HCT116 (cell line): Measurements from ENCODE around the gene CSNK1G2. TPM values are rescaled to one million over a fixed set of nuclear protein-coding genes. Genes with fewer than 3 reads are reported as not detected.

ENCODE experiments used
- ATAC-seq: fragments of 200-7000 bp; cut with Tn5 transposase; 2 replicates; pipeline ENCODE4 v1.9.1; 2020; ENCODE audit warnings: mild to moderate bottlenecking, moderate library complexity
- BruUV-seq: library from RNA; stranded (reverse); fragments of 400-500 nt; replicated peaks from 2 replicates; lab custom pipeline; 2021; lab: Mats Ljungman, UMichigan
- CTCF ChIA-PET: fragments of 300-600 bp; sonication (Branson Sonifier 250); formaldehyde crosslinking; loops from one replicate; lab custom pipeline; 2021; ENCODE audit warnings: antibody characterized with exemption; lab: Charles Lee
- POLR2A ChIA-PET: fragments of 300-600, 350-600 bp; sonication (Branson Sonifier 250); formaldehyde crosslinking; loops from one replicate; lab custom pipeline; 2021; ENCODE audit warnings: antibody characterized with exemption; lab: Charles Lee
- RAD21 ChIA-PET, 2 experiments: fragments of 300-600 bp; sonication (Branson Sonifier 250); formaldehyde crosslinking; loops; one replicate each; lab custom pipeline; 2023; ENCODE audit warnings: low total read pairs in 2 of 2; ENCODE audit not compliant: uncharacterized antibody in 2 of 2, unreplicated experiment in 2 of 2, low non-redundant PET in 1 of 2; lab: Charles Lee
- DNase-seq: peaks from one replicate; pipeline ENCODE4 v3.0.0-alpha.2; 2010; ENCODE audit warnings: low read depth, low spot score
- H2AFZ ChIP-seq: fragments of 200-600 bp; shearing (Covaris generic), sonication (generic); 2 replicates; pipeline ENCODE4 v1.6.1; 2017; ENCODE audit warnings: low read depth, mixed run types, mixed read lengths, antibody characterized with exemption, low read length; ENCODE audit not compliant: poor library complexity, severe bottlenecking
- H3K27ac ChIP-seq: 2 replicates; pipeline ENCODE4 v1.5.1; 2012; ENCODE audit warnings: low read depth, low read length
- H3K27me3 ChIP-seq: fragments of 200-600 bp; sonication (generic); 2 replicates; pipeline ENCODE4 v1.6.1; 2016; ENCODE audit warnings: mixed run types, low read length, mixed read lengths; ENCODE audit not compliant: insufficient read depth
- H3K36me3 ChIP-seq, 2 experiments: fragments of 200-500 bp in 1 of 2; fragments of 200-600 bp in 1 of 2; sonication (Bioruptor generic) in 1 of 2; sonication (generic) in 1 of 2; 2 replicates each; pipeline versions ENCODE4 v1.5.1 to v1.6.1; 2014 to 2016; ENCODE audit warnings: low read length in 2 of 2, inconsistent platforms in 1 of 2, mixed read lengths in 1 of 2, mixed run types in 1 of 2; ENCODE audit not compliant: insufficient read depth in 2 of 2, control insufficient read depth in 1 of 2
- H3K4me1 ChIP-seq, 2 experiments: fragments of 200-600 bp in 1 of 2; sonication (generic) in 1 of 2; 2 replicates each; pipeline versions ENCODE4 v1.5.1 to v1.6.1; 2012 to 2017; ENCODE audit warnings: low read length in 2 of 2, inconsistent platforms in 1 of 2, mild to moderate bottlenecking in 1 of 2, mixed read lengths in 1 of 2, mixed run types in 1 of 2, moderate library complexity in 1 of 2; ENCODE audit not compliant: insufficient read depth in 2 of 2, control insufficient read depth in 1 of 2
- H3K4me2 ChIP-seq: fragments of 200-600 bp; sonication (generic); 2 replicates; pipeline ENCODE4 v1.6.1; 2017; ENCODE audit warnings: mixed run types, low read length, mixed read lengths
- H3K4me3 ChIP-seq, 2 experiments: fragments of 200-600 bp in 1 of 2; sonication (generic) in 1 of 2; replicated peaks in 1 of 2; 2 replicates each; pipeline ENCODE4 v1.5.1; 2011 to 2016; ENCODE audit warnings: low read length in 2 of 2, control low read depth in 1 of 2, low read depth in 1 of 2, mild to moderate bottlenecking in 1 of 2, mixed read lengths in 1 of 2, mixed run types in 1 of 2
- H3K79me2 ChIP-seq: fragments of 200-600 bp; sonication (generic); 2 replicates; pipeline ENCODE4 v1.6.1; 2017; ENCODE audit warnings: mild to moderate bottlenecking, mixed run types, low read length, moderate library complexity, mixed read lengths; ENCODE audit not compliant: insufficient read depth
- H3K9ac ChIP-seq: fragments of 200-600 bp; sonication (generic); 2 replicates; pipeline ENCODE4 v1.6.1; 2016; ENCODE audit warnings: low read length, mixed read lengths
- H3K9me2 ChIP-seq: fragments of 200-600 bp; sonication (generic), shearing (Covaris generic); 2 replicates; pipeline ENCODE4 v1.6.1; 2017; ENCODE audit warnings: mixed run types, mild to moderate bottlenecking, moderate library complexity; ENCODE audit not compliant: insufficient read depth
- H3K9me3 ChIP-seq, 2 experiments: fragments of 200-500 bp in 1 of 2; fragments of 200-600 bp in 1 of 2; sonication (Bioruptor generic) in 1 of 2; sonication (generic) in 1 of 2; 2 replicates each; pipeline ENCODE4 v1.6.1; 2014 to 2017; ENCODE audit warnings: low read length in 2 of 2, mixed read lengths in 2 of 2, inconsistent platforms in 1 of 2, low read depth in 1 of 2, mild to moderate bottlenecking in 1 of 2, mixed run types in 1 of 2, moderate library complexity in 1 of 2; ENCODE audit not compliant: control insufficient read depth in 1 of 2, insufficient read depth in 1 of 2
- H4K20me1 ChIP-seq: fragments of 200-600 bp; sonication (generic), shearing (Covaris generic); 2 replicates; pipeline ENCODE4 v1.6.1; 2017; ENCODE audit warnings: mixed run types, mild to moderate bottlenecking, moderate library complexity; ENCODE audit not compliant: insufficient read depth
- CBX3 ChIP-seq: IDR thresholded peaks from 2 replicates; pipeline ENCODE4 v1.6.1; 2012; ENCODE audit warnings: low read depth
- CEBPB ChIP-seq: IDR thresholded peaks from 2 replicates; pipeline ENCODE4 v1.6.1; 2012; ENCODE audit warnings: low read depth
- CTCF ChIP-seq, 3 experiments: fragments of 200-600 bp in 1 of 3; sonication (generic) in 1 of 3; IDR thresholded peaks in 2 of 3; conservative IDR thresholded peaks in 1 of 3; 2 replicates each; pipeline ENCODE4 v1.5.1; 2012 to 2017; ENCODE audit warnings: low read depth in 2 of 3, low read length in 2 of 3, antibody characterized with exemption in 1 of 3, borderline replicate concordance in 1 of 3, control low read depth in 1 of 3, mild to moderate bottlenecking in 1 of 3, mixed read lengths in 1 of 3, mixed run types in 1 of 3, moderate library complexity in 1 of 3; ENCODE audit not compliant: insufficient read depth in 1 of 3
- EGR1 ChIP-seq: IDR thresholded peaks from 2 replicates; pipeline ENCODE4 v1.6.1; 2012; ENCODE audit warnings: low read depth
- ELF1 ChIP-seq: IDR thresholded peaks from 2 replicates; pipeline ENCODE4 v1.6.1; 2012; ENCODE audit warnings: low read depth, borderline replicate concordance
- EZH2 ChIP-seq: fragments of 200-600 bp; sonication (generic); IDR thresholded peaks from 2 replicates; pipeline ENCODE4 v1.6.1; 2017; ENCODE audit warnings: antibody characterized with exemption, mixed run types
- FOSL1 ChIP-seq: IDR thresholded peaks from 2 replicates; pipeline ENCODE4 v1.6.1; 2012; ENCODE audit warnings: low read depth
- JUND ChIP-seq: IDR thresholded peaks from 2 replicates; pipeline ENCODE4 v1.6.1; 2012
- MAX ChIP-seq: IDR thresholded peaks from 2 replicates; pipeline ENCODE4 v1.6.1; 2012
- POLR2A ChIP-seq: IDR thresholded peaks from 2 replicates; pipeline ENCODE4 v1.7.0; 2011; ENCODE audit warnings: borderline replicate concordance; ENCODE audit not compliant: insufficient read depth, insufficient read length; ENCODE audit errors: extremely low read depth
- RAD21 ChIP-seq: IDR thresholded peaks from 2 replicates; pipeline ENCODE4 v1.6.1; 2012; ENCODE audit warnings: low read depth, mild to moderate bottlenecking
- SRF ChIP-seq: IDR thresholded peaks from 2 replicates; pipeline ENCODE4 v1.6.1; 2012; ENCODE audit warnings: low read depth
- ZNF274 ChIP-seq: fragments of 200-500 bp; sonication (Bioruptor generic); IDR thresholded peaks from 2 replicates; pipeline ENCODE4 v1.6.1; 2014; ENCODE audit warnings: mild to moderate bottlenecking, low read depth, low read length, inconsistent platforms
- intact Hi-C: fragments of 100-400 bp; cut with micrococcal nuclease; formaldehyde crosslinking; loops from 2 replicates; pipeline ENCODE4 v1.10.0; 2022
- total RNA-seq: library from RNA; stranded (reverse); gene quantifications from one replicate; pipeline ENCODE4 v1.2.1, GENCODE V29; 2021; ENCODE audit not compliant: unreplicated experiment
- TF ChIP-seq, protein P1 (sequence below): IDR thresholded peaks from 2 replicates; pipeline ENCODE4 v1.6.1; 2011; ENCODE audit warnings: mild to moderate bottlenecking, low read length, moderate library complexity; ENCODE audit not compliant: insufficient replicate concordance; ENCODE audit errors: extremely low read depth
- TF ChIP-seq, protein P2 (sequence below): IDR thresholded peaks from 2 replicates; pipeline ENCODE4 v1.6.1; 2012

CSNK1G2 gene
- total RNA-seq, 1 experiment from 2014 or later: 97.9 TPM

DNA sequence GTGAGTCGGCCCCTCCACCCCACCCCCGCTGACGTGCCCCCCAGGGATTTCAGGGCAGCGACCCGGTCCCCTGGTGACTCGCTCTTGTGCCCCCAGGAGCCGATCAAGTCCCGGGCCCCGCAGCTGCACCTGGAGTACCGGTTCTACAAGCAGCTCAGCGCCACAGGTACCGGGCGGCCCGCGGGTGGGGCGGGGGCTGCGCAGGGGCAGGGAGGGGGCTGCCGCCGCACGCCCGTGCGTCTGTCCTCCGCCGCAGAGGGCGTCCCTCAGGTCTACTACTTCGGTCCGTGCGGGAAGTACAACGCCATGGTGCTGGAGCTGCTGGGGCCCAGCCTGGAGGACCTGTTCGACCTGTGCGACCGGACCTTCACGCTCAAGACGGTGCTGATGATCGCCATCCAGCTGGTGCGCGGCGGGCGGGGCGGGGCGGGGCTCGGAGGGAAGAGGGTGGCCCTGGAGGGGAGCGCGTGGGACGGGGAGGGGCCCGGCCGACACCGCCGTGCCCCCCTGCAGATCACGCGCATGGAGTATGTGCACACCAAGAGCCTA, 37.4 kb downstream of the CSNK1G2 start:
- ATAC-seq (no peak), DNase-seq (no peak)
- Histone ChIP-seq H3K9me2 (no peaks in the 10 kb centered on the region), H3K27me3 (no peaks in the 10 kb centered on the region), H3K4me3 (no peak overlapping the region)
- RAD21 ChIA-PET: no interaction called here
- TF ChIP-seq POLR2A (no peak), CTCF (IDR thresholded peaks at IDR 0.05 in 2 of 3, conservative IDR thresholded peaks at IDR 0.05 in 1 of 3; ENCODE audit: borderline replicate concordance in 1 of 3, insufficient read depth in 1 of 3, low read depth in 2 of 3, low read length in 2 of 3) (no peak), FOSL1 (no peak), SRF (no peak)
- TF ChIP-seq, all 23 proteins: peak for 0
- Histone ChIP-seq H2AFZ (no peak overlapping the region), H3K79me2 (peaks cover 35% of the 10 kb centered on the region), H3K4me1 (no peaks in the 10 kb centered on the region), H4K20me1 (no peaks in the 10 kb centered on the region), H3K4me2 (no peak overlapping the region), H3K27ac (no peak overlapping the region), H3K9me3 (no peaks in the 10 kb centered on the region), H3K36me3 (peaks cover 4 to 16% of the 10 kb centered on the region in 2 experiments; a peak in 2 of 4 replicates), H3K9ac (no peak overlapping the region)
- ChIA-PET POLR2A (no interaction called here), CTCF (no interaction called here)
- intact Hi-C loops: no loop called here
- BruUV-seq: no TSS peak

DNA sequence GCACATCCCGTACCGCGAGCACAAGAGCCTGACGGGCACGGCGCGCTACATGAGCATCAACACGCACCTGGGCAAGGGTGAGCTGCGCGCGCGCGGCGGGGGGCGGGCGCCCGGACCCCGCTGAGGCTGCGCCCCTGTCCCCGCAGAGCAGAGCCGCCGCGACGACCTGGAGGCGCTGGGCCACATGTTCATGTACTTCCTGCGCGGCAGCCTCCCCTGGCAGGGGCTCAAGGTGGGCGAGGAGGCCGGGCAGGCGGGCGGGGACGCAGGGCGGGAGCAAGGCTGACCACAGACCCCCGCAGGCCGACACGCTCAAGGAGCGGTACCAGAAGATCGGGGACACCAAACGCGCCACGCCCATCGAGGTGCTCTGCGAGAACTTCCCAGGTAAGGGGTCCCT, 38.0 kb downstream of the CSNK1G2 start:
- Histone ChIP-seq H3K9me3 (no peaks in the 10 kb centered on the region), H3K79me2 (peaks cover 30% of the 10 kb centered on the region; the same call in 1 of the 2 replicates), H3K9ac (no peak overlapping the region), H3K27ac (no peak overlapping the region), H4K20me1 (no peaks in the 10 kb centered on the region), H3K4me1 (no peaks in the 10 kb centered on the region), H3K4me2 (no peak overlapping the region), H3K36me3 (peaks cover 4 to 16% of the 10 kb centered on the region in 2 experiments; a peak in 2 of 4 replicates), H2AFZ (no peak overlapping the region), H3K4me3 (no peak overlapping the region), H3K27me3 (no peaks in the 10 kb centered on the region), H3K9me2 (no peaks in the 10 kb centered on the region)
- no TSS peak for BruUV-seq
- POLR2A ChIA-PET: no interaction called here
- CTCF ChIA-PET: no interaction called here
- intact Hi-C loops: no loop called here
- TF ChIP-seq, protein P1, sequence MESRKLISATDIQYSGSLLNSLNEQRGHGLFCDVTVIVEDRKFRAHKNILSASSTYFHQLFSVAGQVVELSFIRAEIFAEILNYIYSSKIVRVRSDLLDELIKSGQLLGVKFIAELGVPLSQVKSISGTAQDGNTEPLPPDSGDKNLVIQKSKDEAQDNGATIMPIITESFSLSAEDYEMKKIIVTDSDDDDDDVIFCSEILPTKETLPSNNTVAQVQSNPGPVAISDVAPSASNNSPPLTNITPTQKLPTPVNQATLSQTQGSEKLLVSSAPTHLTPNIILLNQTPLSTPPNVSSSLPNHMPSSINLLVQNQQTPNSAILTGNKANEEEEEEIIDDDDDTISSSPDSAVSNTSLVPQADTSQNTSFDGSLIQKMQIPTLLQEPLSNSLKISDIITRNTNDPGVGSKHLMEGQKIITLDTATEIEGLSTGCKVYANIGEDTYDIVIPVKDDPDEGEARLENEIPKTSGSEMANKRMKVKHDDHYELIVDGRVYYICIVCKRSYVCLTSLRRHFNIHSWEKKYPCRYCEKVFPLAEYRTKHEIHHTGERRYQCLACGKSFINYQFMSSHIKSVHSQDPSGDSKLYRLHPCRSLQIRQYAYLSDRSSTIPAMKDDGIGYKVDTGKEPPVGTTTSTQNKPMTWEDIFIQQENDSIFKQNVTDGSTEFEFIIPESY: no peak
- TF ChIP-seq EZH2 (no peak), RAD21 (no peak), ELF1 (no peak), CBX3 (no peak), CEBPB (no peak), ZNF274 (no peak), EGR1 (no peak), FOSL1 (no peak), MAX (no peak), POLR2A (no peak), JUND (no peak)
- TF ChIP-seq, protein P2, sequence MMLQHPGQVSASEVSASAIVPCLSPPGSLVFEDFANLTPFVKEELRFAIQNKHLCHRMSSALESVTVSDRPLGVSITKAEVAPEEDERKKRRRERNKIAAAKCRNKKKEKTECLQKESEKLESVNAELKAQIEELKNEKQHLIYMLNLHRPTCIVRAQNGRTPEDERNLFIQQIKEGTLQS: no peak
- RAD21 ChIA-PET: no interaction called here
- ATAC-seq (no peak), DNase-seq (no peak)
